Activated CD8-positive, alpha-beta memory T cell treated with anti-CD3 and anti-CD28 coated beads, Interleukin-2, amount 50 U/mL, for 1 hour (primary cell): ENCODE measurements around the gene SMARCA1.

Experiments used
- DNase-seq: peaks from one replicate; pipeline ENCODE4 v3.0.0-alpha.2; 2020; ENCODE audit errors: extremely low read depth

Gene SMARCA1

GRCh38 chrX:129462707-129463106, 60.6 kb downstream of the SMARCA1 start:
- no peak for DNase-seq

GRCh38 chrX:129461801-129462456, 61.4 kb downstream of the SMARCA1 start:
- DNase-seq, result no peak

- no peak for DNase-seq
These were observed 70.8 kb downstream of the SMARCA1 start for GRCh38 chrX:129452523-129452922.

- no peak for DNase-seq
These were observed 73.2 kb downstream of the SMARCA1 start for GRCh38 chrX:129450123-129450522.

GRCh38 chrX:129449148-129449547, 74.1 kb downstream of the SMARCA1 start:
- DNase-seq, result no peak

GRCh38 chrX:129445436-129445835, 77.9 kb downstream of the SMARCA1 start:
- DNase-seq, result no peak

- DNase-seq, result no peak
These were observed 89.3 kb downstream of the SMARCA1 start for GRCh38 chrX:129433945-129434344.

GRCh38 chrX:129433461-129433860, 89.8 kb downstream of the SMARCA1 start:
- no peak for DNase-seq

- no peak for DNase-seq
These were observed 96.0 kb downstream of the SMARCA1 start for GRCh38 chrX:129427267-129427666.

- DNase-seq, result no peak
These were observed 100.1 kb downstream of the SMARCA1 start for GRCh38 chrX:129423191-129423590.

GRCh38 chrX:129404670-129405008, 118.7 kb downstream of the SMARCA1 start:
- DNase-seq, result no peak

GRCh38 chrX:129403974-129404669, 119.2 kb downstream of the SMARCA1 start:
- no peak for DNase-seq
